Measurements from ENCODE around the gene PTPRM. TPM values are rescaled to one million over a fixed set of nuclear protein-coding genes. Genes with fewer than 3 reads are reported as not detected.
"Not testable (repeated sequence)": the region's sequence is repeated elsewhere in the genome, so short reads cannot be mapped to it uniquely, and the experiment has no call there.

PTPRM gene
- total RNA-seq, 1 donor from 2014 or later, result 65.5 TPM

DNA sequence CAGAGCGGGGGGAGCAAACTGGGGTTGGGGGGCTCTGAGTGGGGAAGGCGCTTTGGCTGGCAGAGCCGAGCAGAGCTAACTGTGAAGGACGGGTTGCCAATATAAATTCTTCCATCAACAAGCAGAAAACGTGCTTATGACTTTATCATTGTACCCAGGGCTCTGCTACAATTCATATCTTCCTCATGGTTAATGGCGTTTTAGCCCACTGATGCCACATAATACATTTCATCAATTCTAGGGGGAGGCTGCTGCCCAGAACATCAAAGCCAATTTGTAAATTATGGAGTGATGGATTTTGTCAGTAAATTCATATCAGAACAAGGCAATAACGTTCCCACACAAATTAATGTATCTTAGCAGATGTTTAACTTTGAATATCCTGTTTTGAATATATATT, 866.7 kb downstream of the PTPRM start:
- Histone ChIP-seq H3K27me3 (ENCODE audit: control insufficient read depth, insufficient read depth, low read length) (peaks cover 10% of the 10 kb centered on the region), H3K36me3 (ENCODE audit: control insufficient read depth, insufficient read depth, low read length) (no peaks in the 10 kb centered on the region), H3K4me3 (ENCODE audit: low read depth, low read length) (no peak overlapping the region)
- TF ChIP-seq, protein P1, sequence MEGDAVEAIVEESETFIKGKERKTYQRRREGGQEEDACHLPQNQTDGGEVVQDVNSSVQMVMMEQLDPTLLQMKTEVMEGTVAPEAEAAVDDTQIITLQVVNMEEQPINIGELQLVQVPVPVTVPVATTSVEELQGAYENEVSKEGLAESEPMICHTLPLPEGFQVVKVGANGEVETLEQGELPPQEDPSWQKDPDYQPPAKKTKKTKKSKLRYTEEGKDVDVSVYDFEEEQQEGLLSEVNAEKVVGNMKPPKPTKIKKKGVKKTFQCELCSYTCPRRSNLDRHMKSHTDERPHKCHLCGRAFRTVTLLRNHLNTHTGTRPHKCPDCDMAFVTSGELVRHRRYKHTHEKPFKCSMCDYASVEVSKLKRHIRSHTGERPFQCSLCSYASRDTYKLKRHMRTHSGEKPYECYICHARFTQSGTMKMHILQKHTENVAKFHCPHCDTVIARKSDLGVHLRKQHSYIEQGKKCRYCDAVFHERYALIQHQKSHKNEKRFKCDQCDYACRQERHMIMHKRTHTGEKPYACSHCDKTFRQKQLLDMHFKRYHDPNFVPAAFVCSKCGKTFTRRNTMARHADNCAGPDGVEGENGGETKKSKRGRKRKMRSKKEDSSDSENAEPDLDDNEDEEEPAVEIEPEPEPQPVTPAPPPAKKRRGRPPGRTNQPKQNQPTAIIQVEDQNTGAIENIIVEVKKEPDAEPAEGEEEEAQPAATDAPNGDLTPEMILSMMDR (IDR thresholded peaks at IDR 0.05; ENCODE audit: insufficient read depth, low read length, poor library complexity, severe bottlenecking), result no peak
- DNase-seq (ENCODE audit: low read depth), result no peak

DNA sequence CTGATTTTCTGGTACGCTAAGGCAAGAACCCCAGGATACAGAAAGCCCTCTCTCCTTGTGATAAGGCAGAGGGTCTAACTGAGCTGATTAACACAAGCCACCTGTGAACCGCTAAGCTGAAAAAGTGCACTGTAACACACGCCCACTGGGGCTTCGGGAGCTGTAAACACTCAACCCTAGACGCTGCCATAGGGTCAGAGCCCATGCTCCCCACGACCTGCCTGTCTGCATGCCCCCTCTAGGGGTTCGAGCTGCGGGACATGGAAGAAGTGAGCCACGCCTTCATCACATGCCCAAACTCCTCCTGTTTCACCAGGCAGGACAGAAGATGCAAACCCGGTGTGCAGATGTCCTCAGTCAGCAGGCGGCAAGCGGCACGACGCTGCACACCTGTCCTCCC, 868.3 kb downstream of the PTPRM start:
- DNase-seq (ENCODE audit: low read depth), result no peak
- TF ChIP-seq, protein P1 (IDR thresholded peaks at IDR 0.05; ENCODE audit: insufficient read depth, low read length, poor library complexity, severe bottlenecking), result no peak
- Histone ChIP-seq H3K27me3 (ENCODE audit: control insufficient read depth, insufficient read depth, low read length) (peaks cover 10% of the 10 kb centered on the region), H3K36me3 (ENCODE audit: control insufficient read depth, insufficient read depth, low read length) (no peaks in the 10 kb centered on the region), H3K4me3 (ENCODE audit: low read depth, low read length) (no peak overlapping the region)

DNA sequence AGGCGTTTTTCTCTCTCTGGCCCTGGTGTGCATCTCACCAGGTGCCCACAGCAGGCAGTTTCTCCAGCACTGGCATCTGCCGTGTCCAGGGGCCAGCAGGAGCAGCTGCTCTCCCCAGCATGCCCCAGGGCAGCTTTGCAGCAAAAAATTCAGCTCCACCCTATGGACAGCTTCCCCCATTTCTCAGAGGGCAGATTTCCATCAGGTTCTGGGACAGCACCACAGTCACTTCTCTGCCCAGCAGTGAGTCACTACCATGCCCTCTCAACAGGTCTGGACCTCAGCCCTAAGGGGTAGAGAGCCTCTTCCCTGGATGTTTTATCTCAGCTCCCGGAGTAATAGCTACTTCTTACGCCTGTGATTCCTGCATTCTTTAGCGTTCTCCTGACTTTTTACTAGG, 871.9 kb downstream of the PTPRM start:
- H3K36me3 ChIP-seq (ENCODE audit: control insufficient read depth, insufficient read depth, low read length), result no peaks in the 10 kb centered on the region
- DNase-seq (ENCODE audit: low read depth), result no peak
- peaks cover 9% of the 10 kb centered on the region for H3K27me3 ChIP-seq (ENCODE audit: control insufficient read depth, insufficient read depth, low read length)

DNA sequence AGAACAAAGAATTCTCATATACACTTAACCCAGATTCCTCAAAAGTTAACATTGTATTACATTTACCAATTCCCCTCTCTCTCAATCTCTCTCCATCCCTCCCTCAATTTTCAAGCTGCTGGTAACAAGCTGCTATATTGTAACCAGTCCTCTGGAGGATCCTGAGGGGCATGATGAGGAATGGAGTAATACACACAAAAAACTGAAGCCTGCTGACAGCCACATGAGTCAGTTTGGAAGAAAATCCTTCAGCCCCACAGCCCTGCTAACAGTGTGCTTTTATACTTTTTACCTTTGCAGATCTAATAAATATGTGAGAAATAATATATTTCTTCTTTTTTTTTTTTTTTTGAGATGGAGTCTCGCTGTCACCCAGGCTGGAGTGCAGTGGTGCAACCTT, 876.4 kb downstream of the PTPRM start:
- H3K36me3 ChIP-seq (ENCODE audit: control insufficient read depth, insufficient read depth, low read length), result no peaks in the 10 kb centered on the region
- H3K27me3 ChIP-seq (ENCODE audit: control insufficient read depth, insufficient read depth, low read length), result no peaks in the 10 kb centered on the region
- TF ChIP-seq, protein P1 (IDR thresholded peaks at IDR 0.05; ENCODE audit: insufficient read depth, low read length, poor library complexity, severe bottlenecking), result no peak
- no peak for DNase-seq (ENCODE audit: low read depth)
- H3K4me3 ChIP-seq (ENCODE audit: low read depth, low read length), result no peak overlapping the region

More for the DNA sequence above, 871.9 kb downstream of the PTPRM start:
- TF ChIP-seq, protein P1 (IDR thresholded peaks at IDR 0.05; ENCODE audit: insufficient read depth, low read length, poor library complexity, severe bottlenecking), result no peak
- H3K4me3 ChIP-seq (ENCODE audit: low read depth, low read length), result no peak overlapping the region

DNA sequence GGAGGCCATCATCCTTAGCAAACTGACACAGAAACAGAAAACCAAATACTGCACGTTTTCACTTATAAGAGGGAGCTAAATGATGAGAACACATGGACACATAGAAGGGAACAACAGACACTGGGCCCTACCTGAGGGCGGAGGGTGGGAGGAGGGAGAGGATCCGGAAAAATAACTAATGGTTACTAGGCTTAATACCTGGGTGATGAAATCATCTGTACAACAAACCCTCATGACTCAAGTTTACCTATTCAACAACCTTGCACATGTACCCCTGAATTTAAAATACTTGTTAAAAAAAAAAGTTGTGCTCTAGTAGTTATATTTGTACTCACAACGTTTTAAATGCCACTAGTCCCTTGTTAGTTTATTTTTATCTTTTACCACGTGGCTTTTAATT, 879.8 kb downstream of the PTPRM start:
- DNase-seq (ENCODE audit: low read depth); H3K4me3 ChIP-seq (ENCODE audit: low read depth, low read length); H3K27me3 ChIP-seq (ENCODE audit: control insufficient read depth, insufficient read depth, low read length); H3K36me3 ChIP-seq (ENCODE audit: control insufficient read depth, insufficient read depth, low read length): not testable (repeated sequence)

DNA sequence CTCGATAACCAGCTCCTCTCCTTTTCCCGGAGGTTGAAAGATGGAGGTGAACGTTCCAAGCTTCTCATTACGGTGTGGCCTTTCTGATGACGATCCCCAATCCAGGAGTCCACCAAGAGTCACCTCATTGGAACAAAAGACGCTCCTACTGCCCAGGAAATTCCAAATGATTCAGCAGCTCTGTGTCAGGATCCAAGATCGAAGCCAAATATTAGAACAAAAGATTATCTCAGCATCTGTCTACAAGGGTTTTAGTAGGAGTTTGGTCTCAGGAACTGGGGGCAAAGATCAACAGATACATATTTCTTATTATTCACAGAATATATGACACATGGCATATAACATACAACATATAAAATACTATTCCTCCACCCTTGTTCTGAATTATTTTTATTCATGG, 881.0 kb downstream of the PTPRM start:
- Histone ChIP-seq H3K4me3 (ENCODE audit: low read depth, low read length) (no peak overlapping the region), H3K36me3 (ENCODE audit: control insufficient read depth, insufficient read depth, low read length) (no peaks in the 10 kb centered on the region), H3K27me3 (ENCODE audit: control insufficient read depth, insufficient read depth, low read length) (no peaks in the 10 kb centered on the region)
- TF ChIP-seq, protein P1 (IDR thresholded peaks at IDR 0.05; ENCODE audit: insufficient read depth, low read length, poor library complexity, severe bottlenecking), result no peak
- DNase-seq (ENCODE audit: low read depth), result no peak
